Panc1 (cell line): ENCODE data around the gene IQUB. TPM values are rescaled to one million over a fixed set of nuclear protein-coding genes. Genes with fewer than 3 reads are reported as not detected.
"Not testable (repeated sequence)": the region's sequence is repeated elsewhere in the genome, so short reads cannot be mapped to it uniquely, and the experiment has no call there.

Experiments
- ATAC-seq: fragments of 200-7000 bp; cut with Tn5 transposase; 2 replicates; pipeline ENCODE4 v1.9.1; 2020; ENCODE audit warnings: mild to moderate bottlenecking, moderate library complexity
- BruUV-seq: library from RNA; stranded (reverse); fragments of 400-500 nt; replicated peaks from 2 replicates; lab custom pipeline; 2021; lab: Mats Ljungman, UMichigan
- CTCF ChIA-PET: fragments of 300-600 bp; sonication (Branson Sonifier 250); formaldehyde crosslinking; loops from one replicate; lab custom pipeline; 2022; ENCODE audit warnings: antibody characterized with exemption; lab: Charles Lee
- POLR2A ChIA-PET: fragments of 300-600 bp; sonication (Branson Sonifier 250); formaldehyde crosslinking; loops from one replicate; lab custom pipeline; 2022; ENCODE audit warnings: antibody characterized with exemption; lab: Charles Lee
- DNase-seq: peaks from one replicate; pipeline ENCODE4 v3.0.0-alpha.2; 2010; ENCODE audit warnings: low read depth, low spot score
- H3K27ac ChIP-seq: 2 replicates; pipeline ENCODE4 v1.5.1; 2011; ENCODE audit warnings: mild to moderate bottlenecking, low read length, inconsistent platforms
- H3K27me3 ChIP-seq: fragments of 200-500 bp; sonication (Bioruptor generic); 2 replicates; pipeline ENCODE4 v1.6.0; 2014; ENCODE audit warnings: low read length, inconsistent platforms; ENCODE audit not compliant: control insufficient read depth, insufficient read depth
- H3K36me3 ChIP-seq: fragments of 200-500 bp; sonication (Bioruptor generic); 2 replicates; pipeline ENCODE4 v1.5.1; 2014; ENCODE audit warnings: inconsistent platforms, mild to moderate bottlenecking, low read length, moderate library complexity; ENCODE audit not compliant: control insufficient read depth, insufficient read depth
- H3K4me1 ChIP-seq: 2 replicates; pipeline ENCODE4 v1.5.1; 2011; ENCODE audit warnings: inconsistent platforms, mild to moderate bottlenecking, low read length, moderate library complexity; ENCODE audit not compliant: control insufficient read depth, insufficient read depth
- H3K4me3 ChIP-seq, 2 experiments: 2 replicates each; pipeline ENCODE4 v1.5.1; 2011 to 2012; ENCODE audit warnings: low read depth in 2 of 2, low read length in 2 of 2, mild to moderate bottlenecking in 2 of 2, inconsistent platforms in 1 of 2, moderate library complexity in 1 of 2
- H3K9me3 ChIP-seq: fragments of 200-500 bp; sonication (Bioruptor generic); 2 replicates; pipeline ENCODE4 v1.5.1; 2014; ENCODE audit warnings: low read depth, mild to moderate bottlenecking, inconsistent platforms, low read length, moderate library complexity; ENCODE audit not compliant: control insufficient read depth, insufficient read depth
- CTCF ChIP-seq: fragments of 450-650 bp; IDR thresholded peaks from 2 replicates; pipeline ENCODE4 v1.5.1; 2017; ENCODE audit warnings: mild to moderate bottlenecking
- POLR2AphosphoS5 ChIP-seq: IDR thresholded peaks from 2 replicates; pipeline ENCODE4 v1.6.1; 2012; ENCODE audit warnings: mild to moderate bottlenecking, low read depth, low read length, moderate library complexity
- SIN3A ChIP-seq: IDR thresholded peaks from 2 replicates; pipeline ENCODE4 v1.6.1; 2012; ENCODE audit warnings: low read depth, mild to moderate bottlenecking, low read length, moderate library complexity, borderline replicate concordance; ENCODE audit not compliant: insufficient read depth
- TCF7L2 ChIP-seq: IDR thresholded peaks from 2 replicates; pipeline ENCODE4 v1.6.1; 2011; ENCODE audit warnings: mild to moderate bottlenecking, low read depth, low read length, inconsistent platforms
- in situ Hi-C: cut with HindIII; loops from 2 replicates; pipeline ENCODE4 v1.10.0; 2016; ENCODE audit warnings: low sequenced_read_pairs, low pct_unique_long_range_greater_than_20kb
- intact Hi-C: fragments of 100-400 bp; cut with micrococcal nuclease; formaldehyde crosslinking; loops from one replicate; pipeline ENCODE4 v1.10.0; 2022; ENCODE audit not compliant: unreplicated experiment
- total RNA-seq: library from RNA; stranded (reverse); gene quantifications from one replicate; pipeline ENCODE4 v1.2.1, GENCODE V29; 2021; ENCODE audit not compliant: unreplicated experiment
- TF ChIP-seq, protein P1 (sequence below), 2 experiments: IDR thresholded peaks; 2 replicates each; pipeline ENCODE4 v1.6.1; 2011 to 2012; ENCODE audit warnings: low read depth in 2 of 2, control low read depth in 1 of 2, low read length in 1 of 2, mild to moderate bottlenecking in 1 of 2, moderate library complexity in 1 of 2; ENCODE audit not compliant: insufficient read depth in 1 of 2

The IQUB gene
- total RNA-seq, 1 experiment from 2014 or later, result 0.59 TPM

- intact Hi-C loops, result no loop called here
- no peak for ATAC-seq
- BruUV-seq, result no TSS peak
- H3K4me1 ChIP-seq, result peaks cover 9% of the 10 kb centered on the region
- H3K36me3 ChIP-seq, result peaks cover 13% of the 10 kb centered on the region
- H3K4me3 ChIP-seq, result no peak overlapping the region
- H3K27me3 ChIP-seq, result no peaks in the 10 kb centered on the region
- no peaks in the 10 kb centered on the region for H3K9me3 ChIP-seq
- CTCF ChIA-PET, result no interaction called here
- no peak for DNase-seq
- H3K27ac ChIP-seq, result no peak overlapping the region
- TF ChIP-seq CTCF (no peak), SIN3A (no peak), TCF7L2 (no peak), POLR2AphosphoS5 (no peak)
- TF ChIP-seq, protein P1, sequence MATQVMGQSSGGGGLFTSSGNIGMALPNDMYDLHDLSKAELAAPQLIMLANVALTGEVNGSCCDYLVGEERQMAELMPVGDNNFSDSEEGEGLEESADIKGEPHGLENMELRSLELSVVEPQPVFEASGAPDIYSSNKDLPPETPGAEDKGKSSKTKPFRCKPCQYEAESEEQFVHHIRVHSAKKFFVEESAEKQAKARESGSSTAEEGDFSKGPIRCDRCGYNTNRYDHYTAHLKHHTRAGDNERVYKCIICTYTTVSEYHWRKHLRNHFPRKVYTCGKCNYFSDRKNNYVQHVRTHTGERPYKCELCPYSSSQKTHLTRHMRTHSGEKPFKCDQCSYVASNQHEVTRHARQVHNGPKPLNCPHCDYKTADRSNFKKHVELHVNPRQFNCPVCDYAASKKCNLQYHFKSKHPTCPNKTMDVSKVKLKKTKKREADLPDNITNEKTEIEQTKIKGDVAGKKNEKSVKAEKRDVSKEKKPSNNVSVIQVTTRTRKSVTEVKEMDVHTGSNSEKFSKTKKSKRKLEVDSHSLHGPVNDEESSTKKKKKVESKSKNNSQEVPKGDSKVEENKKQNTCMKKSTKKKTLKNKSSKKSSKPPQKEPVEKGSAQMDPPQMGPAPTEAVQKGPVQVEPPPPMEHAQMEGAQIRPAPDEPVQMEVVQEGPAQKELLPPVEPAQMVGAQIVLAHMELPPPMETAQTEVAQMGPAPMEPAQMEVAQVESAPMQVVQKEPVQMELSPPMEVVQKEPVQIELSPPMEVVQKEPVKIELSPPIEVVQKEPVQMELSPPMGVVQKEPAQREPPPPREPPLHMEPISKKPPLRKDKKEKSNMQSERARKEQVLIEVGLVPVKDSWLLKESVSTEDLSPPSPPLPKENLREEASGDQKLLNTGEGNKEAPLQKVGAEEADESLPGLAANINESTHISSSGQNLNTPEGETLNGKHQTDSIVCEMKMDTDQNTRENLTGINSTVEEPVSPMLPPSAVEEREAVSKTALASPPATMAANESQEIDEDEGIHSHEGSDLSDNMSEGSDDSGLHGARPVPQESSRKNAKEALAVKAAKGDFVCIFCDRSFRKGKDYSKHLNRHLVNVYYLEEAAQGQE (IDR thresholded peaks at IDR 0.05; ENCODE audit: insufficient read depth in 1 of 2, low read depth in 2 of 2, low read length in 1 of 2), result no peak
- in situ Hi-C loops, result no loop called here
- POLR2A ChIA-PET, result no interaction called here
Observed at GRCh38 chr7:123552641-123553040, 18.2 kb upstream of the IQUB start.

DNA sequence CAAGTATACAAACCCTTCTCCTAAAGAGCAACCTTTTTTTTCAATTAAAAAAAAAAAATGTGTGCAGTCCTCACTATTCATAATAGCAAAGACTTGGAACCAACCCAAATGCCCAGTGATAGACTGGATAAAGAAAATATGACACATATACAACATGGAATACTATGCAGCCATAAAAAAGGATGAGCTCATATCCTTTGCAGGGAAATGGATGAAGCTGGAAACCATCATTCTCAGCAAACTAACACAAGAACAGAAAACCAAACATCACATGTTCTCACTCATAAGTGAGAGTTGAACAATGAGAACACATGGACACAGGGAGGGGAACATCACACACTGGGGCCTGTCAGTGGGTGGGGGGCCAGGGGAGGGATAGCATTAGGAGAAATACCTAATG, 17.7 kb upstream of the IQUB start:
- intact Hi-C loops, H3K4me3 ChIP-seq, CTCF ChIA-PET, H3K9me3 ChIP-seq, H3K36me3 ChIP-seq, BruUV-seq, H3K4me1 ChIP-seq, DNase-seq, H3K27me3 ChIP-seq, H3K27ac ChIP-seq, ATAC-seq, in situ Hi-C loops, POLR2A ChIA-PET: not testable (repeated sequence)

DNA sequence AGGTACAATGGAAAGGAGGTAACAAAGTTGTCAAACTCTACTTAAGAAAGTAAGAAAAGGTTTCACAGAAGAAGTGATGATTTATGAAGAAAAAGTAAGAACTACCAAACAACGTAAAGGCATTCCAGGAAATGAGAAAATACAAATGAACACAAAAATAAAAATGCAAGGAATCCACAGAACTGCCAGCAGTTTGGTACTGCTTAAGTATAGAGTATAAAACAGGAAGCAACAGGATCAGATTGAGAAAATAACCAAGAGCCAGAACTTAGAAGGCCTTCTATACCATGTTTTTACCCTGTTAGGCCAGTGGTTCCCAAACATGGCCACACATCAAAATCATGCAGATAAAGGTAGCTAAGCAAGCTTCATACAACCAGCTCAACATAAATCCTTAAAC, 14.0 kb upstream of the IQUB start:
- no peak overlapping the region for H3K4me3 ChIP-seq
- no peak for ATAC-seq
- in situ Hi-C loops, result no loop called here
- no peaks in the 10 kb centered on the region for H3K27me3 ChIP-seq
- intact Hi-C loops, result no loop called here
- TF ChIP-seq TCF7L2 (no peak), POLR2AphosphoS5 (no peak), CTCF (no peak), SIN3A (no peak)
- TF ChIP-seq, protein P1 (IDR thresholded peaks at IDR 0.05; ENCODE audit: insufficient read depth in 1 of 2, low read depth in 2 of 2, low read length in 1 of 2), result no peak
- H3K27ac ChIP-seq, result no peak overlapping the region
- H3K4me1 ChIP-seq, result no peaks in the 10 kb centered on the region
- H3K36me3 ChIP-seq, result peaks cover 5% of the 10 kb centered on the region
- CTCF ChIA-PET, result no interaction called here
- DNase-seq, result no peak
- BruUV-seq, result no TSS peak
- H3K9me3 ChIP-seq, result no peaks in the 10 kb centered on the region
- POLR2A ChIA-PET, result no interaction called here
